ENCODE data around the gene DDOST.
A peak's percentile ranks its signal among the peaks of the same experiment; 100 is the strongest.

GRCh38 chr1:20633190-20634064 is 27.7 kb downstream of the DDOST start, which contains the start of gene PINK1:
- TF ChIP-seq CTCF (IDR thresholded peaks at IDR 0.05; ENCODE audit: poor library complexity) (peak; percentile 100), EZH2 (IDR thresholded peaks at IDR 0.05; ENCODE audit: borderline replicate concordance) (no peak)
